Heart left ventricle (tissue), 13 donors: Measurements from ENCODE around the gene ULK4.

ENCODE experiments used
- CTCF ChIP-seq, 12 donors: fragments of 200-600 bp; sonication (generic) in 4 of 12; IDR thresholded peaks; one replicate each; pipeline versions ENCODE4 v1.5.0 to v1.8.0; 2018 to 2022; ENCODE audit warnings: antibody characterized with exemption in 12 of 12, mild to moderate bottlenecking in 5 of 12
- POLR2A ChIP-seq, 2 donors: fragments of 450-650 bp; IDR thresholded peaks; one replicate each; pipeline ENCODE4 v1.6.1; 2017; ENCODE audit warnings: antibody characterized with exemption in 2 of 2, mild to moderate bottlenecking in 2 of 2, moderate library complexity in 2 of 2
- donor health status: ischemic (EF 13 %, LVEDD 7.1; RV severe dilation, severe dysfunction).
- donor health status: DM: no; HTN: yes; CAD: no.
- donor health status: DM: no; HTN: no; CAD: no.
- donor health status: ischemic (EF 25% LVEDD 6.9; RV normal size, moderate dysfunction).
- donor health status: ischemic (EF 25% LVEDD 5.7; RV mildly dilated, moderate dysfunction).
- donor health status: ischemic (EF 35%, LVEDD 5.7; RV mildly dilated, moderate dysfunction).
- donor health status: nonischemic (EF 11% LVEDD 7.7; RV severe dilation, severe dysfunction).
- donor health status: DM: yes; HTN: yes; CAD: no.
- donor health status: PGD.
- donor health status: ischemic (EF 29% LVEDD 5.4; RV normal size, mild dysfunction).
- donor health status: nonischemic (EF 23%, LVEDD 6.1; RV moderate dilation, normal function).

GRCh38 chr3:41243183-41243582, 718.7 kb downstream of the ULK4 start:
- TF ChIP-seq POLR2A (IDR thresholded peaks at IDR 0.05): no peak
- no peak for TF ChIP-seq CTCF (IDR thresholded peaks at IDR 0.05)
